GM19043 (cell line): ENCODE data around the gene SEC23B.
A peak's percentile ranks its signal among the peaks of the same experiment; 100 is the strongest.
"Not testable (repeated sequence)": the region's sequence is repeated elsewhere in the genome, so short reads cannot be mapped to it uniquely, and the experiment has no call there.

Experiments used
- ATAC-seq: cut with Tn5 transposase; IDR thresholded peaks from one replicate; pipeline ENCODE4 v1.9.1; 2021; ENCODE audit warnings: low read depth; ENCODE audit not compliant: unreplicated experiment

SEC23B gene

DNA sequence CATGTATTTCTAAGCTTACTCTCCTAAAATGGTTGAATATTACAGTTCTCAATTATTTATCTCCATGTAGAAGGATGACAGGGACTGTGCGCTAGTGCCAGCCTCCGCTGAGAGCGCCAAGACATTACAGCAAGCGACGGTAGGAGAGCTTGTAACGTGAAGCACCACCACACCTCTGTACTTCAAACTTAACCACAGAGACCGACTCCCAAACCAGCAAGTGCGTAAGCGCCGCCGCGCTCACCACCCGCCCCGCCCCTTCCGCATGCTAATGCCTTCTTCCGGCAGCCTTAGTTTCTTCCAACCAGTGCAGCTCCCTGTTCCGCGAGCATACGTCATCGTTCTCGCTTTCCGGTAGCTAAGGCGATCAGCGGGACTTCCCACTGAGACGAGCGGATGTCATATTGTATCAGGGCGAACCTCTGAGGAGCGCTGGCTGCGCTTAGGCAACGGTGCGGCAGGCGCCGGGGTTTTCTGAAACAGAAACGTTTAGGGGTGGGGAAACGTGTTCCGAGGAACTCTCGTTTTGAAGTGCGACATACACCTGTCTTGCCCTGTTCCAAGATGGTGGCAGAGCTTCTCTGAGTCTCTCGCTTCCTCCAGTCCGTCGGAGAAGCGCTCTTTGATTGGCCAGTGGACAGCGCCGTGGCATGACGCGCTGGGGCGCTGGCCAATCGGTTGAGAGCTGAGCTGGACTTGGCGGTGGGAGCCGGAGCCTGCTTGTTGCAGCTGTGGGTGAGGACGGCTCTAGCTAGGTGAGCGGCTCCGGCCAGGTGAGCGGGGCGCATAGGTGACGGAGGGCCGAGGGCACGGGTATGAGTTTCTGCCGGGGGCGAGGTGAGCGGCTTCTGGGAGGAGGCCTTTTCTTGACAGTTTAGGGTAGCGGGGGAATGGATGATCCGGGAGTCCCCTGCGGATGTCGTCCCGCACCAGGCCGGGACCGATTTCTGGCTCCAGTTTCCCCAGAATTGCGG is at the start of gene SEC23B:
TSS of gene SEC23B (plus strand) at position 723 of the 974 bp plus-strand sequence. CDS start 2,896 bp downstream, outside the sequence.
- peak; percentile 95 for ATAC-seq

DNA sequence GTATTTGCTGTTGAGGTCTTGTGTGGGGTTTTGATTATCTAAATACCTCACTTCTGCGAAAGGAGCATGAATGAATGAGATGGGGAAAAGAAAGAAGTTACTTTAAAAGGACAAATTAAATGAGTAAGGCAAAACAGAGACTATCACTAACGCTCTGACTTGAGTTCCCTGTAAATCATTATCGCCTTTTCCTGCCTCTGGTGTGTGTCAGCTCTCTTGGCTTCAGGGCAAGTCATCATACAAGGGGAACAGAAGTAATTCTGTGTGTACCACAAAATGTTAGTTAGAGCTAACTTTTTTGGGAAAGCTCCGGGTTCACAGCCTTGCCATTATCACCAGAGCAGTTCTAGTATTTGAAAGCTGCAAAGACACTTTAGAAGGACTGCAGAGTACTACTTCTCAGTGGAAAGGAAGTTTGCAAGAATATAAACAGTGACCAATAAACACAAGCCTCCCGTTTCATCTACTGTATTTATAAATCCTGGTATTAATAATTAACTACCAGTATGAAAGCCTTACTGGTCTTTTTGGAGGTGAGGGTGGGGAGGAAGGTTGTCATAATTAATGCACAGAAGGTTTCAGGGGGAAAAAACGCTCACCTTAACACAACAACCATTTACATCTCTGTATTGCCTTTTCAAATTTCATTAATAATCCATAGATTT is 42.1 kb upstream of the SEC23B start:
- ATAC-seq: no peak

DNA sequence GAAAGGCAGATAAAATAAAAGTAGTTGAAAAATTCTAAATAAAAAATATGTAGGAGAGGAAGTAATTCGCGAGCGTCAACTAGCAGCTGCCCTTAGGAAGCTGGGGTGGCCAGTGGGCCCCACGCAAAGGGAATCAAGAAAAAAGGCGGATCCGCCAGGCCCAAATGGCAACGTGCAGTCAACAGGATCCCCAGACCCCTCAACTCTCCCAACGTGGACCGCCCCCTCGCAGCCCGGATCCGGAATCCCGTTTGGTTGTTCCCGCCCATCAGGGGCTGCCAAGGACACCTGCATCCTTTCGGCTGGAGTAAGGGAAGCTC is 41.2 kb upstream of the SEC23B start:
- peak; percentile 10 for ATAC-seq

DNA sequence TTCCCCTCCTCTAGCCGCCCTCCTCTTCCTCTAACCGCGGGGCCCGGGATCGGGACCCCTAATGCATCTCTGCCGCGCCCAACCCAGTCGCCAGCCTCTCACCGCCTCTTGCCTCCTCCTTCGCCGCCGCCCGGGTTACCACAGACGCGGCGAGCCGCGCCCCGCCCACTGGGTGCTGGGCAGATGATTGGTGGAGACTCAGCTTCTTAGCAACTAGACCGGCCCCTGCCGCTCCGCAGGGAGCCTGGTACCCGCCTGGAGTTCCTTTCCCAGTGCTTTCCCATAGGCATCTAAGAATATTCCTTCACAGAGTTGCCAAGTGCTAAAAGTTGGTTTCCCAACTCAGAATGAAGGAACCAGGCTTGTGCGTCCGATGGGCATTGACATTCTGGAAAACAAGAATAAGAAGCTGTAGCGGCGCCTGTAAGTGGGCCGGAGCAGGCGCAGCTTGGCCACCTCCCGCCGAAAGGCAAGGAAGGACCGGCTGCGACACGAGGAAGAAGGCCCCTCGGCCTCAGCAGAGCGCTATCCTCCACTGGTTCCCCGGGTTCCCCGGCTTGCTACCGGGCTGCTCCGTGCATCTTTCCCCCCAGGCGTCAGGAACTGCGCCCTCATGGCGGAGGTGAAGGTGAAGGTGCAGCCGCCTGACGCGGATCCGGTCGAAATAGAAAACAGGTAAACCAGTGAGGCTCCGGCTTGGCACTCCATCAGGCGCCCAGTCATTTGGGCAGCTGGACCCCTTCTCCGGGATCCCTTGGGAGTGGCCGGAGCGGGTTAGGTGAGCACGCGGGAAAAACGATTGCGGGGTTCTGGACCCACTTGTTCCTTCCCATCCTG is 40.6 kb upstream of the SEC23B start, which contains the start of the genes DZANK1 and POLR3F:
TSS of gene DZANK1 (minus strand) at position 137 of the 837 bp plus-strand sequence. CDS start 1,672 bp downstream, outside the sequence.
TSS of gene POLR3F (plus strand) at position 497 of the 837 bp plus-strand sequence. CDS start at position 614, 117 bp downstream.
- peak; percentile 94 for ATAC-seq

DNA sequence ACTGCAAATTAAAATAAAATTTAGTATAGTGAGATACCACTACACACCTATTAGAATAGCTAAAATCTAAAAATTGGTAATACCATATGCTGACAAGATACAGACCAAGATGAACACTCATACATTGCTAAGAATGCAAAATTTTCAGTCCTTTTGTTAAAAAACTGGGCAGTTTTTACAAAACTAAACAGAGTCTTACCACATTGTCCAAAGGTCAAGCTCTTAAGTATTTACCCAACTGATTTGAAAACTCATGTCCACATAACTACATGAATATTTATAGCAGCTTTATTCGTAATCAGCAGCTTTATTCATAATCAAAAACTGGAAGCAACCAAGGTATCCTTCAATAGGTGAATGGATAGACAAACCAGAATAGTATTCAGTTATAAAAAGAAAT is 30.5 kb upstream of the SEC23B start:
- no peak for ATAC-seq

DNA sequence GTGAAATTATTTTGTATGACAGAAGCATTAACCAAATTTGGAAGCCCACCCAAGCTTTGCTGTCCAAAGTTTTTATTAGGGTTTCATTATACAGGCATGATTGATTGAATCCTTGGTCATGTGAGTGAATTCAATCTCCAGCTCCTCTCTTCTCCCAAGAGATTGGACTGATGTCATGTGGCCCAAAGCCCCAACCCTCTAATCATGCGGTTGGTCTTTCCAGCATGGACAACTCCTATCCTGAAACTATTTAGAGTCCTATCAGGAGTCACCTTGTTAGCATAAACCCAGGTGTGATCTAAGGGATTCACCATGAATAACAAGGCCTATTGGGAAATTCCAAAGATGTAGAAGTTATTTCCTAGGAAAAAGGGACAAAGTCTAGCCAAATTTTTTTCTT is 29.9 kb upstream of the SEC23B start:
- ATAC-seq: no peak

DNA sequence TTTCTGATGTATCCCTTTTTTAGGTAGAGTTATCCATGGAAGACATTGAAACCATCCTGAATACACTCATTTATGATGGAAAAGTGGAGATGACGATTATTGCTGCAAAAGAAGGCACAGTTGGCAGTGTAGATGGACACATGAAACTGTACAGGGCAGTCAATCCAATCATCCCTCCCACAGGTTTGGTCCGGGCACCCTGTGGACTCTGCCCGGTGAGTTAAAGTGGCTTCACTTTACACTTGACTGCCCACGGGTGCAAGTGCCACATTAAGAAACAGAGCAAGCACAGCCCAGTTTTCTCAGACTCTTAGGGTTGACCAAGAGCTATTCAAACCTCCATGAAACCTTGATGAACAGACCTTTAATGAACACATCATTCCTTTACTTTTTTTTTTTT is 26.1 kb upstream of the SEC23B start:
- ATAC-seq: no peak

DNA sequence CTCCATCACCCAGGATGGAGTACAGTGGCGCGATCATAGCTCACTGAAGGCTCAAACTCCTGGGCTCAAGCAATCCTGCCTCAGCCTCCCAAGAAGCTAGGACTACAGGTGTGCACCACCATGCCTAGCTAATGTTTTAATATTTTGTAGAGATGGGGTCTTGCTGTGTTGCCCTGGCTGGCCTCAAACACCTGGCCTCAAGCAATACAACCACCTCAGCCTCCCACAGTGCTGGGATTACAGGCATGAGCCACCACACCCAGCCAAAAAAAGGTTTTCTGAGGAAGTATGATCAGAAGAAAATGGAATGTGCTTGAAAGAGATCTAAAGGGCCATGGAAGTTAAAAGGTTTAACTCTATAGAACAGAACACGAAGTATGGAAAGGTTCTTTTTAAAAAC is 19.4 kb upstream of the SEC23B start:
- no peak for ATAC-seq

DNA sequence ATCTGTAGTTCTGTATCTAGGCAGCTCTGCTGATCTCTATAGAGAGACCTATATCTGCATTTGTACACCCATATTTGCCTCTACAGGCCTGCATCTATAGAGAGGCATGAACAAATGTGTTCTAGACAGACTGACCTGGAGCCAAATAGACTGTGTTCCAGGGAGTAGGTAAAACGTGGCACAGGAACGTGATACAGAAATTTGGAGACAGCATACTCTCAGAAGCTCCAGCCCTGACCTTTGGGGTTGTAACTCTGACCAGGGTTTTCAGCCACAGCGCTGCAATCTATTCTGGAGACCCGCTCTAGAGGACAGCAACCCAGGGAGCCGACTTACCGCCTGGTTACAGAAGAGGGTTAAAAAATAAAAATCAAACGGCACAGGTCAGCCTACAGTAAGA is 11.7 kb upstream of the SEC23B start:
- no peak for ATAC-seq

DNA sequence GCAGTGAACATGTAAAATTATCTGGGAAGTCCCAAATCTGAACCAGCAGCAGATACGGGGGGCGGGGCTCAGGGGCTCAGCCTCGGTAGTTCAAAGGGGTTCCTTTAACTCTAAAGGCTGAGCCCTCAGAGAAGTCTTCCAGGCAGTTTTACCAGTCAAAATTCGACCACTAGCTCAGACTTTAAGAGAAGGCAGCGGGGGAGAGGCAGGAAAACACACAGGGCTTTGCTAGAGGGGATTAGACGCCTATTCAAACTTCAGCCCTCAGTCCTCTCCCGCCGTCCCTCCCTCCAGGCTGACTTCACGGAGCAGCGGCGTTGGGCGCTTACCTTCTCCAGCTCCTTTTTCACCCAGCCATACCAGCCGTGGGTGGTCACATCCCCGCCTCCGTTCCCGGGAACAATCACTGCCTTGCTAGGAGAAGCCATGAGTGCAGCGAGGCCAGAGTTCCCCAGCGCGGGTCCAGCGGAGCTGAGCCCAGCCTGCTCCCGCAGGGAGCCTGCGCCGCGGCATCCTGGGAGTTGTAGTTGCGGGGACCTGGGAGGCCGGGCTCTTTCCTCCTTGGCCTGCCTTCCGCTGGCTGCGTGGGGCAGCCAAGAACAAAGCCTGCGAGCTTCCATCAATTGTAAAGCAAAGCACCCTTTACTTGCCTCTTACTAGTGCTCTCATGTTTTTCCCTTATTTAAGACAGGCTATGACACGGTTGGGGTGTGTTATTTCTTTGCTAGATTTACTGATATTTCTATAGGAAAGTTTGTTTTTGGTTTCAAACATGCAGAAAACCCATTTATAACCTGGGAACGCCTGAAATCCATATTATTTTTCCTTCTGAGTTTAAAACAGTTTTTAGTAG is 10.8 kb upstream of the SEC23B start, which contains the start of gene RBBP9:
TSS of gene RBBP9 (minus strand) at position 486 of the 853 bp plus-strand sequence. CDS start at position 428, 58 bp downstream.
- ATAC-seq: peak; percentile 99

DNA sequence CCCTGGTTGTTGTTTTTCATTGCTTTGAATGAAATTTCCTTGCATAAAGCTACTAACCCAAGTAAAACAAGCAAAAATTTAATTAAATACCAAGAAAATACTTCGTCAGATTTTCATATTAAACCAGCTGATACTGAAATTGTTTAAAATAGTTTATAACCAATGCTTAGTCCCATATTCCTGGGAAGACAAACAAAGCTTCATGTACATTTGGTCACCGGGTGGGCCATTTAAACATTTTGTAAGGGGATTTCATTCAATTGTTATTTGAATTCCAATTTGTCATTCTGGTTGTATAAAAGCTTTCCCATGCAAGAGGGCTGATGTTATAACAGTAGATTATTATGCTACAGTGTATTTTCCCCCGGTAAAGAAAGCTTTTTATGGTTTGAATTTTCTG is 10.1 kb upstream of the SEC23B start:
- ATAC-seq: no peak

DNA sequence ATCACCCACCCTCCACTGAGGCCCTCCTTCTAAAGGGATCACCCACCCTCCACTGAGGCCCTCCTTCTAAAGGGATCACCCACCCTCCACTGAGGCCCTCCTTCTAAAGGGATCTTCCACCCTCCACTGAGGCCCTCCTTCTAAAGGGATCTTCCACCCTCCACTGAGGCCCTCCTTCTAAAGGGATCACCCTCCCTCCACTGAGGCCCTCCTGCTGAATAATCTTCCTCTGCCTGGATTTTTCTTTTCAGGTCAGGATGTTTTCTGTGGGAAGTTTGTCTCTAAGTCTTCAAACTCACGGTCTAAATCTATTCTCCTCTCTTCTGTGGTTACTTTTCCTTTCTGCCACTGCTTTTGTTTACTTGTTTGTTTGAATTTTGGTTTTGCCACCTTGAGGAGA is 6.1 kb upstream of the SEC23B start:
- ATAC-seq: not testable (repeated sequence)

DNA sequence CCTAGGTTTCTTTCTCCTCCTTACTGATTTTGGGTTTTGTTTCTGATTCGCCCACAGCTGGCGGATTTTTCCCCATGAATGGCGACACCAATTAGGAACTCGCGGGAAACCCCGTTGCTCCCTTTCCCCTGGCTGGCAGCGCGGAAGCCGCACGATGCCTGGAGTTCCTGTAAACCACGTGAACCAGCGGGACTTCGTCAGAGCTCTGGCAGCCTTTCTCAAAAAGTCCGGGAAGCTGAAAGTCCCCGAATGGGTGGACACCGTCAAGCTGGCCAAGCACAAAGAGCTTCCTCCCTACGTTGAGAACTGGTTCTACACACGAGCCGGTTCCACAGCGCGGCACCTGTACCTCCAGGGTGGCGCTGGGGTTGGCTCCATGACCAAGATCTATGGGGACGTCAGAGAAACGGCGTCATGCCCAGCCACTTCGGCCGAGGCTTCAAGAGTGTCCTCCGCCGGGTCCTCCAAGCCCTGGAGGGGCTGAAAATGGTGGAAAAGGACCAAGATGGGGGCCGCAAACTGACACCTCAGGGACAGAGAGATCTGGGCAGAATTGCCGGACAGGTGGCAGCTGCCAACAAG is 3.2 kb upstream of the SEC23B start:
- ATAC-seq: no peak

DNA sequence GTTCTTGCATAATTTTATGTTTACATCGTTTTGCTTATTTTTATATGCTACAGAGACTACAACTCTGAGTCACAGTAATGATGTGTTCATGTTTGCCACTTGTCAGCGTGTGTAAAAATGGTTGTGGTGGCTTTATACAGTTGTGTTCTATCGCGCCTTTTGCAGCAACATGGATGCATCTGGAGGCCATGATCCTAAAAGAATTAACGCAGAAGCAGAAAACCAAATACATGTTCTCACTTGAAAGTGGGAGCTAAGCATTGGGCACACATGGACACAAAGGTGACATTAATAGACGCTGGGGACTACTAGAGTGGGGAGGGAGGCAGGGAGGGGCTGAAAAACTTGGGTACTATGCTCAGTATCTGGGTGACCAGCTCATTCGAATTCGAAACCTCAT is 996 bp upstream of the SEC23B start:
- ATAC-seq: no peak

DNA sequence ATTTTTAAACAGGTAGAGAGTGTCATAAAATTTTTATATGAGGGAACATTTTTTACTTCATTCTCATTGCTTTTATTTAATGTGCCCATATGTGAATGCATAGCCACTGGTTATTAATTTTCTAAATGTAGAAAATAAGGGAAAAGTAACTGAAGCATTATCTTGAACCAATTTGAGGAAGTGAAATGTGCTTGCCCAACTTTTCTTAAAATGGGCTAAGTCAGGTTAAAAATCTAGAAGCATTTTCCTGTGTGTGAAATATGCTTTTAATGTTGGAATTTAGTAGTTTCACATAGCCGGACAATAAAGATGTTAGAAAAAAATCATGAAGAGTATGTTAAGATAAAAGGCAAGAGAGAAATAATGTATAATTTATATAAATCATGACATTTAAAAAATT is 3.8 kb downstream of the SEC23B start:
- no peak for ATAC-seq

DNA sequence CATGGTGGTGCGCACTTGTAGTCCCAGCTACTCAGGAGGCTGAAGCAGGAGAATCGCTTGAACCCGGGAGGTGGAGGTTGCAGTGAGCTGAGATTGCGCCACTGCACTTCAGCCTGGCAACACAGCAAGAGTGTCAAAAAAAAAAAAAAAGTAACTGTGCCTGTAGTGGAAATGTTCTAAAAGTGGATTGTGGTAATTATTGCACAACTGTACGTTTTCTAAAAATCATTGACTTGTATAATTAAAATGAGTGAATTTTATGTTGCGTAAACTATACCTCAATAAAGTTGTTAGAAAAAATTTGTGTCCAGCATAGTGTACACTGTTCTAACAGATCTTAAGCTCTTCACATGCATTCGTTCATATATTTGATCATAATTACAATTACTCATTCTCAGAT is 5.5 kb downstream of the SEC23B start:
- ATAC-seq: no peak

DNA sequence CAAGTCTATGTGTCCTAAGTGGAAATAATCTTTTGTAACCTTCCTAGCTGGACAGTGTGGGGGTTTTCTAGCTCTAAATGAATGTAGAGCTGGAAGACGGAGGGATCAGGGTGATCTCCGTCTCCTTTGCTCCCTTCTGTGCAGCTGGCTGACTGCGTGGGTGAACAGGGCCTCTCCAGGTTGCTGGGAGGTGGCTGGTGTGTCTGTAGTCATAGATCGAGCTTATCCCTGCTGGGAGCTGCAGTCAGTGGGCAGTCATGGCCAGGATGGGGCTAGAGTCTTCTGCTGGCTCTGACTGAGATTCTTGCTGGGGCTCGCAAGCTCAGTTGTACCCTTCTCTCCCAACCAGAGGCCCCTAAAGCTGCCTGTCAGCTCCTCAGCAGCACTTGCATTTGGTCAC is 6.4 kb downstream of the SEC23B start:
- no peak for ATAC-seq

DNA sequence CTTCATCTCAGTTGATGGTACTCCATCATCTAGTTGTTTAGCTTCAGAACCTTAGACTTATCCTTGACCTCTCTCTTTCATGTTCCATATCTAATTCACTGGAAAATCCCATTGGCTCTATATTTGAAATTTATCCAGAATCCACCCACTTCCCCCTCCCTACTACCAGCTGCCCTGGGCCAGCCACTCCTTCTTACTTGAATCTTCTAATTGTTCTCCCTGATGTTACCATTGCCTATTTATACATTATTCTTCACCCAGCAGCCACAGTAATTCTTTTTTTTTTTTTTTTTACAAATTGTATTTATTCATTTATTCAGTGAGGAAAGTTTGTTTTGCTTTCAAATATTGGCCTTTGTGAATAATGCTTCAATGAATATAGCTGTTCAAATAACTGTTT is 8.2 kb downstream of the SEC23B start:
- no peak for ATAC-seq

DNA sequence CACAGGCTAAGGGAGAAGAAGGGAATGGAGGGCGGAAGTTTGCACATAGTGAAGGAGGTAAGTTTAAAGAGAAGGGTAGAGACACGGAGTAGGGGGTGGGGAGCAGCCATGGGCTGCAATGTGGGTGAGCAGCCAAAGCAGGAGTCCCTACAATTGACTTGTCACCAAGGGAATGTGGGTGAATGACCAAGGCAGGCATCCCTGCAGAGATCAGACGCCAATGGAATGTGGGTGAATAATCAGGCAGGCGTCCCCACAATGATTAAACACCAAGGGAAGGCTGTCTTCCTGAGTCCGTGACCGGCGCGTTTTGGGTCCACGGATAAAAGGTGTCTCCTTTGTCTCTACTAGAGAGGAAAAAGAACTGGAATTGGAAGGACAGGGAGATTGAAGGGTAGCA is 14.3 kb downstream of the SEC23B start:
- ATAC-seq: not testable (repeated sequence)
